ENCODE results near the gene SDK1. TPM values are rescaled to one million over a fixed set of nuclear protein-coding genes. Genes with fewer than 3 reads are reported as not detected.

The SDK1 gene
- total RNA-seq, 2 donors from 2014 or later: 4.8 to 13.2 TPM

DNA sequence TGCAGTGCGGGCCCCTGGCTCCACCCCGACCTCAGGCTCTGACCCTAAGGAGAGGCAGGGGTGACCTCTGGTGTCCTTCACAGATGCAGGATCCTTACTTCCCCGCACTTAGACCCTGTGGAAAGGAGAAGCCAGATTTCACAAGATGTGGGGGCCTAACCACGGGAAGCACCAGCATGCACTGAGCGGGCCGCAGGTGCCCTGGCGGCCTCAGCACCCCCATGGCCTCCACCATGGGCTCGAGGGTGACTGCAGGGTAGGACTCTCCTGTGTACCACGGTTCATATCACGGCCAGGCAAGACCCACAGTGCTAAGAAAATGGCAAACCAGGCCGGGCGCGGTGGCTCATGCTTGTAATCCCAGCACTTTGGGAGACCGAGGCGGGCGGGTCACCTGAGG is 971.1 kb downstream of the SDK1 start:
- intact Hi-C loops (cut with DNase I): no loop called here
- no peak overlapping the region for H3K27ac ChIP-seq
- DNase-seq (ENCODE audit: low spot score): no peak
- 93% methylated on average over 16 of the region's 16 CpGs for whole genome bisulfite sequencing
- TF ChIP-seq, protein P1, sequence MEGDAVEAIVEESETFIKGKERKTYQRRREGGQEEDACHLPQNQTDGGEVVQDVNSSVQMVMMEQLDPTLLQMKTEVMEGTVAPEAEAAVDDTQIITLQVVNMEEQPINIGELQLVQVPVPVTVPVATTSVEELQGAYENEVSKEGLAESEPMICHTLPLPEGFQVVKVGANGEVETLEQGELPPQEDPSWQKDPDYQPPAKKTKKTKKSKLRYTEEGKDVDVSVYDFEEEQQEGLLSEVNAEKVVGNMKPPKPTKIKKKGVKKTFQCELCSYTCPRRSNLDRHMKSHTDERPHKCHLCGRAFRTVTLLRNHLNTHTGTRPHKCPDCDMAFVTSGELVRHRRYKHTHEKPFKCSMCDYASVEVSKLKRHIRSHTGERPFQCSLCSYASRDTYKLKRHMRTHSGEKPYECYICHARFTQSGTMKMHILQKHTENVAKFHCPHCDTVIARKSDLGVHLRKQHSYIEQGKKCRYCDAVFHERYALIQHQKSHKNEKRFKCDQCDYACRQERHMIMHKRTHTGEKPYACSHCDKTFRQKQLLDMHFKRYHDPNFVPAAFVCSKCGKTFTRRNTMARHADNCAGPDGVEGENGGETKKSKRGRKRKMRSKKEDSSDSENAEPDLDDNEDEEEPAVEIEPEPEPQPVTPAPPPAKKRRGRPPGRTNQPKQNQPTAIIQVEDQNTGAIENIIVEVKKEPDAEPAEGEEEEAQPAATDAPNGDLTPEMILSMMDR (IDR thresholded peaks at IDR 0.05): no peak
- TF ChIP-seq POLR2AphosphoS5 (IDR thresholded peaks at IDR 0.05) (no peak), POLR2A (IDR thresholded peaks at IDR 0.05) (no peak)
- no peaks in the 10 kb centered on the region for H3K27me3 ChIP-seq (replicated peaks; ENCODE audit: insufficient read depth)
- no peaks in the 10 kb centered on the region for H3K4me1 ChIP-seq (replicated peaks)
- H3K9me3 ChIP-seq: no peaks in the 10 kb centered on the region
- no peak overlapping the region for H3K4me3 ChIP-seq
- H3K36me3 ChIP-seq: no peaks in the 10 kb centered on the region

- intact Hi-C loops (cut with DNase I): no loop called here
- WGBS: 92% methylated on average over 9 of the region's 9 CpGs
- Histone ChIP-seq H3K4me1 (replicated peaks) (no peaks in the 10 kb centered on the region), H3K9me3 (no peaks in the 10 kb centered on the region), H3K36me3 (no peaks in the 10 kb centered on the region), H3K27ac (no peak overlapping the region), H3K4me3 (no peak overlapping the region), H3K27me3 (replicated peaks; ENCODE audit: insufficient read depth) (no peaks in the 10 kb centered on the region)
- no peak for DNase-seq (ENCODE audit: low spot score)
- TF ChIP-seq POLR2AphosphoS5 (IDR thresholded peaks at IDR 0.05): no peak
- no peak for TF ChIP-seq POLR2A (IDR thresholded peaks at IDR 0.05)
- TF ChIP-seq, protein P1 (IDR thresholded peaks at IDR 0.05): no peak
Observed at GRCh38 chr7:4273566-4274230, 972.6 kb downstream of the SDK1 start.

DNA sequence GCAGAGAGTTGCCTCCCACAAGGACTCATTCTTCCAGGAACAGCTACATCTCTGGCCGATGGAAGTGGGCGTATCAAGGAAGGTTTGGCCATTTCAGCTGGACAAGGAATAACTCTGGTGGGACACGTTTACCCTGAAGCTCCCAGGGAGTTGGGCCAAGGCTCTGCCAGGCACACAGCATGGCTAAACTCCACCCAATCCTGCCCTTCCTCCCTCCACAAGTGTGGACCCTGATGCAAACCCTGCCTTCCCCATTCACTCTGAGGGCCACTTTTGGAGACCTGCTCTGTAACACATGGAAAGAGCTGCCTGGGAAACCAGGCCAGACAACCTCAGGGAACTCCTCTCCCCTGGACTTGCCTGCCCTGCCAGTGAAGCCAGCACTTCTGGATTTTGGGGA is 973.2 kb downstream of the SDK1 start:
- Histone ChIP-seq H3K4me1 (replicated peaks) (no peaks in the 10 kb centered on the region), H3K27me3 (replicated peaks; ENCODE audit: insufficient read depth) (no peaks in the 10 kb centered on the region), H3K4me3 (no peak overlapping the region), H3K27ac (no peak overlapping the region), H3K9me3 (no peaks in the 10 kb centered on the region), H3K36me3 (no peaks in the 10 kb centered on the region)
- no peak for TF ChIP-seq POLR2AphosphoS5 (IDR thresholded peaks at IDR 0.05)
- TF ChIP-seq, protein P1 (IDR thresholded peaks at IDR 0.05): no peak
- TF ChIP-seq POLR2A (IDR thresholded peaks at IDR 0.05): no peak
- DNase-seq (ENCODE audit: low spot score): no peak
- intact Hi-C loops (cut with DNase I): no loop called here
- 81% methylated on average over 3 of the region's 3 CpGs for WGBS

DNA sequence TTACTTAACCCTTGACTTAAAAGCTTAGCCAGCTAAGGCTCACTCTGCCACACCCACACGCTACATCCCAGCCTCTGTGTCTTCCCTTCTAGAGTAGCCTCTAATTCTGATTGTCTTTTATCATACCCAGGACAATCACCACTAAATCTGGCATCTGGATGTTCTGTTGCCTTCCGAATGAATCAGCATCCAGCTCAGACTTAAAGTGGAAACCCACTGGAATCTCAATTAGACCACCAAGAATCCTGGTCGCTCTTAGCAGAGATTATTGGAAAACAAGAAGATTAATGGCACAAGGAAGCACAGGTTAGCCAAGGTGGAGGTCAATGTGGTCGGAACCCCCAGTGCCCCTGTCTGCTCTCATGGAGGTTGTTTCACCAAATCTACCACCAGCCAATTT is 976.9 kb downstream of the SDK1 start:
- intact Hi-C loops (cut with DNase I): no loop called here
- Histone ChIP-seq H3K9me3 (no peaks in the 10 kb centered on the region), H3K4me1 (replicated peaks) (no peaks in the 10 kb centered on the region), H3K36me3 (no peaks in the 10 kb centered on the region), H3K27me3 (replicated peaks; ENCODE audit: insufficient read depth) (no peaks in the 10 kb centered on the region), H3K27ac (no peak overlapping the region), H3K4me3 (no peak overlapping the region)
- no peak for DNase-seq (ENCODE audit: low spot score)
- 85% methylated on average over 4 of the region's 4 CpGs for WGBS
- TF ChIP-seq, protein P1 (IDR thresholded peaks at IDR 0.05): no peak
- TF ChIP-seq POLR2AphosphoS5 (IDR thresholded peaks at IDR 0.05): no peak
- TF ChIP-seq POLR2A (IDR thresholded peaks at IDR 0.05): no peak

DNA sequence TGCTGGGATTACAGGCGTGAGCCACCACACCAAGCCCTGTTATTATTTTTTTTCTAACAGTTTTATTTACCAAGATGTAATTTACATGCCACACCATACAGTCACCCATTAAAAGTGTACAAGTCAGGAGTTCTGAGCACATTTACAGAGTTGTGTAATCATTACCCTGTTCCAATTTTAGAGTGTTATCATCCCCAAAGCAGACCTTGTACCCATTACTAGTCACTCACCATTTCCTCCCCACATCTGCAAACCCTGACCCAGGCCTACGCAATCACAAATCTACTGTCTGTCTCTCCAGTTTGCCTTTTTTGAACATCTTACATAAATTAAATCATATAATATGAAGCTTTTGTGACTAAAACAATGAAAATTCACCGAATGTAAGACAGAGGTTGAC is 978.2 kb downstream of the SDK1 start:
- no peak overlapping the region for H3K27ac ChIP-seq
- no peaks in the 10 kb centered on the region for H3K27me3 ChIP-seq (replicated peaks; ENCODE audit: insufficient read depth)
- H3K4me1 ChIP-seq (replicated peaks): no peaks in the 10 kb centered on the region
- 87% methylated on average over 3 of the region's 3 CpGs for WGBS
- no peaks in the 10 kb centered on the region for H3K9me3 ChIP-seq
- intact Hi-C loops (cut with DNase I): no loop called here
- no peak overlapping the region for H3K4me3 ChIP-seq
- TF ChIP-seq POLR2A (IDR thresholded peaks at IDR 0.05): no peak
- DNase-seq (ENCODE audit: low spot score): no peak
- no peaks in the 10 kb centered on the region for H3K36me3 ChIP-seq
